Panc1 (cell line): ENCODE results near the gene NEUROG1. TPM values are rescaled to one million over a fixed set of nuclear protein-coding genes. Genes with fewer than 3 reads are reported as not detected.

Source experiments
- ATAC-seq: fragments of 200-7000 bp; cut with Tn5 transposase; 2 replicates; pipeline ENCODE4 v1.9.1; 2020; ENCODE audit warnings: mild to moderate bottlenecking, moderate library complexity
- BruUV-seq: library from RNA; stranded (reverse); fragments of 400-500 nt; replicated peaks from 2 replicates; lab custom pipeline; 2021; lab: Mats Ljungman, UMichigan
- CTCF ChIA-PET: fragments of 300-600 bp; sonication (Branson Sonifier 250); formaldehyde crosslinking; loops from one replicate; lab custom pipeline; 2022; ENCODE audit warnings: antibody characterized with exemption; lab: Charles Lee
- POLR2A ChIA-PET: fragments of 300-600 bp; sonication (Branson Sonifier 250); formaldehyde crosslinking; loops from one replicate; lab custom pipeline; 2022; ENCODE audit warnings: antibody characterized with exemption; lab: Charles Lee
- DNase-seq: peaks from one replicate; pipeline ENCODE4 v3.0.0-alpha.2; 2010; ENCODE audit warnings: low read depth, low spot score
- H3K27ac ChIP-seq: 2 replicates; pipeline ENCODE4 v1.5.1; 2011; ENCODE audit warnings: mild to moderate bottlenecking, low read length, inconsistent platforms
- H3K27me3 ChIP-seq: fragments of 200-500 bp; sonication (Bioruptor generic); 2 replicates; pipeline ENCODE4 v1.6.0; 2014; ENCODE audit warnings: low read length, inconsistent platforms; ENCODE audit not compliant: control insufficient read depth, insufficient read depth
- H3K36me3 ChIP-seq: fragments of 200-500 bp; sonication (Bioruptor generic); 2 replicates; pipeline ENCODE4 v1.5.1; 2014; ENCODE audit warnings: inconsistent platforms, mild to moderate bottlenecking, low read length, moderate library complexity; ENCODE audit not compliant: control insufficient read depth, insufficient read depth
- H3K4me1 ChIP-seq: 2 replicates; pipeline ENCODE4 v1.5.1; 2011; ENCODE audit warnings: inconsistent platforms, mild to moderate bottlenecking, low read length, moderate library complexity; ENCODE audit not compliant: control insufficient read depth, insufficient read depth
- H3K4me3 ChIP-seq, 2 experiments: 2 replicates each; pipeline ENCODE4 v1.5.1; 2011 to 2012; ENCODE audit warnings: low read depth in 2 of 2, low read length in 2 of 2, mild to moderate bottlenecking in 2 of 2, inconsistent platforms in 1 of 2, moderate library complexity in 1 of 2
- H3K9me3 ChIP-seq: fragments of 200-500 bp; sonication (Bioruptor generic); 2 replicates; pipeline ENCODE4 v1.5.1; 2014; ENCODE audit warnings: low read depth, mild to moderate bottlenecking, inconsistent platforms, low read length, moderate library complexity; ENCODE audit not compliant: control insufficient read depth, insufficient read depth
- CTCF ChIP-seq: fragments of 450-650 bp; IDR thresholded peaks from 2 replicates; pipeline ENCODE4 v1.5.1; 2017; ENCODE audit warnings: mild to moderate bottlenecking
- POLR2AphosphoS5 ChIP-seq: IDR thresholded peaks from 2 replicates; pipeline ENCODE4 v1.6.1; 2012; ENCODE audit warnings: mild to moderate bottlenecking, low read depth, low read length, moderate library complexity
- REST ChIP-seq, 2 experiments: IDR thresholded peaks; 2 replicates each; pipeline ENCODE4 v1.6.1; 2011 to 2012; ENCODE audit warnings: low read depth in 2 of 2, control low read depth in 1 of 2, low read length in 1 of 2, mild to moderate bottlenecking in 1 of 2, moderate library complexity in 1 of 2; ENCODE audit not compliant: insufficient read depth in 1 of 2
- SIN3A ChIP-seq: IDR thresholded peaks from 2 replicates; pipeline ENCODE4 v1.6.1; 2012; ENCODE audit warnings: low read depth, mild to moderate bottlenecking, low read length, moderate library complexity, borderline replicate concordance; ENCODE audit not compliant: insufficient read depth
- TCF7L2 ChIP-seq: IDR thresholded peaks from 2 replicates; pipeline ENCODE4 v1.6.1; 2011; ENCODE audit warnings: mild to moderate bottlenecking, low read depth, low read length, inconsistent platforms
- in situ Hi-C: cut with HindIII; loops from 2 replicates; pipeline ENCODE4 v1.10.0; 2016; ENCODE audit warnings: low sequenced_read_pairs, low pct_unique_long_range_greater_than_20kb
- intact Hi-C: fragments of 100-400 bp; cut with micrococcal nuclease; formaldehyde crosslinking; loops from one replicate; pipeline ENCODE4 v1.10.0; 2022; ENCODE audit not compliant: unreplicated experiment
- total RNA-seq: library from RNA; stranded (reverse); gene quantifications from one replicate; pipeline ENCODE4 v1.2.1, GENCODE V29; 2021; ENCODE audit not compliant: unreplicated experiment

NEUROG1 gene
- total RNA-seq, 1 experiment from 2014 or later: not detected

GRCh38 chr5:135489466-135490244 lies 46.1 kb downstream of the NEUROG1 start:
- no TSS peak for BruUV-seq
- no peak overlapping the region for H3K27ac ChIP-seq
- no peak overlapping the region for H3K4me3 ChIP-seq
- DNase-seq: no peak
- POLR2A ChIA-PET: no interaction called here
- in situ Hi-C loops: no loop called here
- no peaks in the 10 kb centered on the region for H3K36me3 ChIP-seq
- no peaks in the 10 kb centered on the region for H3K9me3 ChIP-seq
- TF ChIP-seq SIN3A (no peak), POLR2AphosphoS5 (no peak), TCF7L2 (no peak)
- intact Hi-C loops: no loop called here
- no peak for ATAC-seq
- CTCF ChIA-PET: no interaction called here
- no peaks in the 10 kb centered on the region for H3K4me1 ChIP-seq
- peaks cover 3% of the 10 kb centered on the region; the same call in 1 of the 2 replicates for H3K27me3 ChIP-seq

GRCh38 chr5:135488727-135489465 lies 46.9 kb downstream of the NEUROG1 start:
- DNase-seq: no peak
- intact Hi-C loops: no loop called here
- H3K9me3 ChIP-seq: no peaks in the 10 kb centered on the region
- no peak overlapping the region for H3K27ac ChIP-seq
- H3K4me3 ChIP-seq: peak overlapping the region in 1 of 2 experiments; percentile 28; a peak in 2 of 4 replicates
- H3K27me3 ChIP-seq: peaks cover 3% of the 10 kb centered on the region; the same call in 1 of the 2 replicates
- peak; percentile 68 for ATAC-seq
- CTCF ChIA-PET: no interaction called here
- H3K36me3 ChIP-seq: no peaks in the 10 kb centered on the region
- TF ChIP-seq POLR2AphosphoS5 (no peak), REST (IDR thresholded peaks at IDR 0.05; ENCODE audit: insufficient read depth in 1 of 2, low read depth in 2 of 2, low read length in 1 of 2) (no peak), TCF7L2 (peak; percentile 36; the same call in 1 of the 2 replicates), SIN3A (no peak), CTCF (no peak)
- in situ Hi-C loops: no loop called here
- no TSS peak for BruUV-seq
- POLR2A ChIA-PET: interaction anchor here (0.6 kb wide), 1 partner anchor 1057 kb away, joined by 3 read pairs; no protein-coding TSS in a partner anchor
- H3K4me1 ChIP-seq: no peaks in the 10 kb centered on the region
